ENCODE measurements around the gene TAS1R2.

GRCh38 chr1:18802231-18802630 is 57.2 kb downstream of the TAS1R2 start:
- no peak for TF ChIP-seq CTCF (IDR thresholded peaks at IDR 0.05 in 8 of 11, conservative IDR thresholded peaks at IDR 0.05 in 3 of 11)
- no peak for TF ChIP-seq POLR2A (IDR thresholded peaks at IDR 0.05)
- no peak for TF ChIP-seq POLR2AphosphoS5 (IDR thresholded peaks at IDR 0.05)
